HG02759 (cell line): ENCODE measurements around the gene PIK3CB.
"Not testable (repeated sequence)": the region's sequence is repeated elsewhere in the genome, so short reads cannot be mapped to it uniquely, and the experiment has no call there.

Source experiments
- ATAC-seq: cut with Tn5 transposase; IDR thresholded peaks from one replicate; pipeline ENCODE4 v1.9.1; 2021; ENCODE audit warnings: mild to moderate bottlenecking, moderate library complexity; ENCODE audit not compliant: unreplicated experiment

PIK3CB gene

GRCh38 chr3:138625707-138626365 lies 208.9 kb downstream of the PIK3CB start:
- ATAC-seq: no peak

GRCh38 chr3:138624518-138624917 lies 210.2 kb downstream of the PIK3CB start:
- no peak for ATAC-seq

GRCh38 chr3:138620431-138620830 lies 214.3 kb downstream of the PIK3CB start:
- ATAC-seq: no peak

- ATAC-seq: no peak
These were observed 219.3 kb downstream of the PIK3CB start for GRCh38 chr3:138615462-138615861.

- no peak for ATAC-seq
These were observed 224.8 kb downstream of the PIK3CB start for GRCh38 chr3:138609898-138610266.

GRCh38 chr3:138608322-138609135 lies 226.2 kb downstream of the PIK3CB start, which contains the start of gene FAIM:
Gene FAIM, plus strand, starts transcription at chr3:138608771. Its CDS starts 10,956 bp downstream, at chr3:138619727.
- peak; percentile 77 for ATAC-seq

GRCh38 chr3:138604106-138604595 lies 230.6 kb downstream of the PIK3CB start:
- not testable (repeated sequence) for ATAC-seq
